Activated CD8-positive, alpha-beta memory T cell treated with anti-CD3 and anti-CD28 coated beads, Interleukin-2, amount 50 U/mL, for 48 hours (primary cell): ENCODE results near the gene LMAN1.

Experiments used
- DNase-seq: peaks from one replicate; pipeline ENCODE4 v3.0.0-alpha.2; 2020

The LMAN1 gene

DNA sequence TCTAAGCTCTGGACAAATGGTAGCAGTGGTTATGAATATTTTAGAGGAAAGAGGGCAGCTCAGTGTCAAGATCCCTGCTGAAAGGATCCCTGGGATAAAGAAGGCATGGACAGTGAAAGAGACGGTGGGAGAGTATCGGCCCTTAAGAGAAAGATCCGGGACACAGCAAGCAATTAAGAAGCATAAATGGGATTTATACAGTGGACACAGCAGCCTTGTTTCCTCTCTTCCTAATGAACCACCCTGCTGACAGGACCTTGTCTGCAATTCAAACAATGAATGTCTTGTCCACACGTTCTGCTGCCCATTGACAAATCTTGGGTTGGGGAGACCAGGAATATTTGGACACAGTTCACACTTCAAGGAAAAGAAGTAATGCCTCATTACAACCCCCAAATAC, 57.1 kb downstream of the LMAN1 start:
- DNase-seq: no peak

DNA sequence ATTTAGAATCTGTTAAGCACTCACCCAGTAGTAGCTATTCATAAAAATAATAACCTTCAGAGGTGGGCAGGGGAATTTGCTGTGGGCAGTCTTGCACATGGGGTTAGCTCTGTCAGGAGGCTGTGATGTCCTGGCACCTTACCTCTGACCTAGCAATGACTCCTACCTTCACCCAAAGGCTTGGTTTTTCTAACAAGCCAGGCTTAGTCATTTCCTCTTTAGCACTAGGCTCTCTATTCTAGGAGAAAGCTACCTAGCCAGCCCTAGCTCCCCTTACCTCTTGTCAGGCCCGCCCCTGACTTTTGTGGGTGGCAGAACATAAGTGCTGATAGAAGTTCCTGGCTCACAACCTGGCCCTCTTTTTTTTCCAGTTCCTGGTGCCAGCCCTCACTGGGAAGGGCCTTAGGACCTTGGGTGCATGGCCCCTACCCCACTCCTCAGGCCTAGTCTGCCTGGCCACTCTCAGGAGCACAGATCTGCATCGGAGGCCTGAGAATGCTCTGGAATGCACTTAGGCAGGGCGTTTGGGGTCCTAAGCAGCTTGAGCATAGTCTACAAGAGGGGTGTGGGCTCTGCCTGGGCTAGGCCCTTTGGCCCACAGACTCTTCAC, 58.3 kb downstream of the LMAN1 start:
- no peak for DNase-seq

DNA sequence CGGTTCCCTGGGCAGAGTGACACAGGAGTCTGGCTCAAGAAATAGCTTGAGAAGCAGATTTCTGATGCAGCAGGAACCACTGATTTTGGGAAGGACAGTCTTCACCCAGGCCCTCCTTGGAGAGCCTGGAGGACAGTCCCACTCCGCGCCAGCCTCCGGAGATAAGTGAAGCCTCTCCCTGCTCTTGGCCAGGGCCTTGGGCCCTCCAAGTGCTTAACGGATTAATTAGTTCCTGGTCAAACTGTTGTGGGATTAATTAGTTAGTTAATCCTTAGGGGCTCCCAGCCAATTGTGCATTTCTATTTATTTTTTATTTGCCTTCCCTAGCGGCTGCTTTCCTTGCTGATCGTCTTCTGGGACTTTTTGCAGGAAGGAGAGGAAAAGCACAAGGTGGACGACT, 60.2 kb downstream of the LMAN1 start:
- DNase-seq: no peak

DNA sequence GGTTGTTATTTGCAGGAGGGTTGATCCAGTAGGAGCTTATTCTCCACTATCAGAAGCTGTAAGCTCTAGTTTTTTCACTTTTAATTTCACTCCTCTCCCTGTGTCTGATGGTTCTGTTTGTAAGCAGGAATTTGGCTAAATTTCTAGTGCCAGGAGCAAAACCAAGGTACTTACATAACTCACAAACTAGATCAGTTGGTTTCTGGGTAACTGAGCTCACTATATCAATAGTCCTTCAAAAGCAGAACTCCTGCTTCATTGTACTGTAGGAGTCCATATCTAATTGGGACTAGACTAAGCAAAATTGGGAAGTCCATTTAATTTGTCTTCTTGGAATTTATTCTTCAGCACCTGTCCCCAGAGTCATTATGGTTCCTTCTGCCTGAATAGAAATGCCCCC, 65.7 kb downstream of the LMAN1 start:
- no peak for DNase-seq

DNA sequence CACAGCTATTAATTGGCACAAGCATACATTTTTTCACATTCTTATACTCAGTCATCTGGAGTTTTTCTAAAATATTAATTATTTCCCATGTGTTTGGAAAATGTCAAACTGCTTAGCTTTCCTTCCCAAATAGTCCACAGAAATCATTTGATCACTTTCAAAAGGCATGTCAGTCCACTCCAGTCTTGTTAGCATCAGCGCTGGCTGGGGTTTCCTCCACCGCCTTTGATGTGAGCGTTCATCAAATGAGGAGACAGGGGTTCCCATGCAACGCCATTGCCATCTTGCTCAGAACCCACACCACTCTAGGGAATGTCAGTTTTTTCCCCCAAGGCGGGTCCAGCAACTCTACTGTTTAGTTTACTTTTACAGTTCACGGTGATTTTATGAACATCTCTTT, 72.7 kb downstream of the LMAN1 start:
- no peak for DNase-seq

DNA sequence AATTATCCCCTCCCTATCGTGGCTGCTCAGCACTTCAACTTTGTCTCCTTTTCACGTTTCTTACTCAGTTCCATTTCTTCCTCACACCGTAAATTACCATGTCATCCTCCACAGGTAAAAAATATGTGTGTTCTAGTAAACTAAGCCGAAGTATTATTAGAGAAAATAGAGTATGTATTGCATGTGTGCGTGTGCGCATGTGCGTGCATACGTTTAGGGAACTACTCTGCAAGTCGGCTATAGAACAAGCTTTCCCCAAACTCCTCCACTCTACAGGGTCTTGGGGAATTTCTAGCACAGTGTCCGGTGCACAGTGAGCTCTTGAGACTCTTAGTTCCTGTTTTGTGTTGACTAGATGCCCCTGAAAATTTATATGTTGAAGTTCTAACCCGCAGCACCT, 76.7 kb downstream of the LMAN1 start:
- no peak for DNase-seq

DNA sequence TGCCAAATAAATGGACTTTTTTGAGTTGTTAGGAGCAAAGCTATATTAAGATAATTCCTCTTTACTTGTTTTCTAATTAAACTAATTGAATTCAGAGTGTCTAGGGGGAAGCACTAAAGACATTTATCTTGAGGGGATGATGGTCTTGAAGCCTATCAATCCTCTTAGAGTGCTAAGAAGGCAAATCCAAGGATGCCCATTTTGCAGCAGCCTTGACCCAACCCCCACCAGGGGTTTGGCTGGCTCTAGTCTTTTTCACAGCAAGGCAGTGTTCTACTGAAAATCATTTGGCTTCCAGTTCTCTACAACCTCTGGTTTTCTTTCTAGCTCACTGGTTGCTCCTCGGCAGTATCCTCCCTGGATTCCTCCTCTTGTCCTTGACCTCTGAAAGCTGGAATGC, 79.3 kb downstream of the LMAN1 start:
- no peak for DNase-seq

DNA sequence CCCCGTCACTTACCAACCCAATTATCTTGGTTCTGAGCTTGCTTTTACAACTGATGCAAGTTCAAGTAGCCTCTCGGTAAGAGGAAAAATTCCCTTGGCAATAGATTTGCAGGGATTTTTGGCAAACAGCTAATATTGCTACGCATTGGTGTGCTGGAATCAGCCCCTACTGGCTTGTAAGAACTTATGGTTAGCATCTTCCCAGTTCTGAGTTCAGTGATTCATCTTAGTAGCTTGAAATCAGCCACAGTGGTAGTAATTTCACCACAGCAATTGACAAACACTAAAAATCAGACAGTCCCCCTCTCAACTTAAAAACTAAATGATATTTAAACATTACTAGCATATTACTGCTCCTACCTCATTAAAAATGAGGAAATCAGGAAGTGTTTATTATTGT, 79.9 kb downstream of the LMAN1 start:
- no peak for DNase-seq

DNA sequence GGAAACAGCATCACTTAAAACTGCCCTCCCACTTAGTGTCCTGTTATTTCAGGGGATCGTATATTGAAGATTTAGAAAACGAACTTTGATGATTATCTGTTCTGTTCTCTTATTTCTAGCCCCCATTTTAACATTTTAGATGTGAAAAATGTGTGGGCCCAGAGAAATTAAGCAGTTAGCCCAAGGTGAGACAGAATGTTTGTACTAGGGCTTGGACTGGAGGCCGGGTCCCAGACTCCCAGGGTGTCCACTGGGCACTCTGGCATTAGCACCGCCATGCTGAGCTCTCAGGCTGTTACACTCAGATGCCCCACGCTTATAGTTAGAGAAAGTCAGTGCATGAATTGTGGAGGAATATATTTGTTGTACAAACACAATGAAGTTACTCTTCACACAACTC, 80.3 kb downstream of the LMAN1 start:
- DNase-seq: no peak
